H7 (cell line): ENCODE data around the gene RNF182. TPM values are rescaled to one million over a fixed set of nuclear protein-coding genes. Genes with fewer than 3 reads are reported as not detected.
"Not testable (repeated sequence)": the region's sequence is repeated elsewhere in the genome, so short reads cannot be mapped to it uniquely, and the experiment has no call there.

ENCODE experiments used
- DNase-seq: peaks from one replicate; pipeline ENCODE4 v3.0.0; 2012
- H3K27me3 ChIP-seq: 2 replicates; pipeline ENCODE4 v1.6.0; 2011; ENCODE audit warnings: mild to moderate bottlenecking, low read length; ENCODE audit not compliant: control insufficient read depth, insufficient read depth
- H3K36me3 ChIP-seq: replicated peaks from 2 replicates; pipeline ENCODE4 v1.5.1; 2011; ENCODE audit warnings: low read length; ENCODE audit not compliant: control insufficient read depth, insufficient read depth
- H3K4me3 ChIP-seq: 2 replicates; pipeline ENCODE4 v1.5.1; 2011; ENCODE audit warnings: low read depth, mild to moderate bottlenecking, control low read depth, low read length, moderate library complexity; ENCODE audit not compliant: insufficient read depth
- total RNA-seq: library from RNA; depleted of rRNA; stranded (reverse); fragments of >200 nt; shearing (Covaris generic); gene quantifications from 2 replicates; pipeline ENCODE4 v1.2.3, GENCODE V29; 2014; rRNA removed

Gene RNF182
- total RNA-seq, 1 experiment from 2014 or later, result 7.0 TPM

- Histone ChIP-seq H3K4me3 (no peak overlapping the region), H3K36me3 (no peaks in the 10 kb centered on the region), H3K27me3 (no peaks in the 10 kb centered on the region)
- no peak for DNase-seq
These were observed 92.3 kb downstream of the RNF182 start for GRCh38 chr6:14016935-14017625.

GRCh38 chr6:14017626-14018475, 93.1 kb downstream of the RNF182 start:
- Histone ChIP-seq H3K36me3 (no peaks in the 10 kb centered on the region), H3K27me3 (no peaks in the 10 kb centered on the region), H3K4me3 (peak overlapping the region; percentile 22)
- DNase-seq, result peak; percentile 52

GRCh38 chr6:14018559-14018958, 93.8 kb downstream of the RNF182 start:
- not testable (repeated sequence) for H3K36me3 ChIP-seq, DNase-seq, H3K27me3 ChIP-seq, H3K4me3 ChIP-seq

- Histone ChIP-seq H3K36me3 (no peaks in the 10 kb centered on the region), H3K4me3 (no peak overlapping the region), H3K27me3 (no peaks in the 10 kb centered on the region)
- no peak for DNase-seq
These were observed 95.8 kb downstream of the RNF182 start for GRCh38 chr6:14020551-14020950.

- no peaks in the 10 kb centered on the region; the same call in 1 of the 2 replicates for H3K27me3 ChIP-seq
- no peak for DNase-seq
- no peak overlapping the region for H3K4me3 ChIP-seq
- no peaks in the 10 kb centered on the region for H3K36me3 ChIP-seq
These were observed 96.7 kb downstream of the RNF182 start for GRCh38 chr6:14021449-14021848.

- DNase-seq, result no peak
- H3K36me3 ChIP-seq, result no peaks in the 10 kb centered on the region
- H3K4me3 ChIP-seq, result no peak overlapping the region
- no peaks in the 10 kb centered on the region; the same call in 1 of the 2 replicates for H3K27me3 ChIP-seq
These were observed 97.9 kb downstream of the RNF182 start for GRCh38 chr6:14022673-14023072.

GRCh38 chr6:14023855-14024254, 99.1 kb downstream of the RNF182 start:
- Histone ChIP-seq H3K36me3 (no peaks in the 10 kb centered on the region), H3K4me3 (no peak overlapping the region), H3K27me3 (no peaks in the 10 kb centered on the region; the same call in 1 of the 2 replicates)
- DNase-seq, result no peak

- Histone ChIP-seq H3K27me3 (no peaks in the 10 kb centered on the region; the same call in 1 of the 2 replicates), H3K36me3 (no peaks in the 10 kb centered on the region), H3K4me3 (no peak overlapping the region)
- no peak for DNase-seq
These were observed 100.4 kb downstream of the RNF182 start for GRCh38 chr6:14025160-14025559.

- no peak overlapping the region for H3K4me3 ChIP-seq
- DNase-seq, result no peak
- H3K36me3 ChIP-seq, result no peaks in the 10 kb centered on the region
- no peaks in the 10 kb centered on the region; the same call in 1 of the 2 replicates for H3K27me3 ChIP-seq
These were observed 102.2 kb downstream of the RNF182 start for GRCh38 chr6:14026831-14027539.

GRCh38 chr6:14028631-14029030, 103.9 kb downstream of the RNF182 start:
- Histone ChIP-seq H3K27me3 (no peaks in the 10 kb centered on the region; the same call in 1 of the 2 replicates), H3K4me3 (no peak overlapping the region), H3K36me3 (no peaks in the 10 kb centered on the region)
- DNase-seq, result no peak

- Histone ChIP-seq H3K27me3 (no peaks in the 10 kb centered on the region; the same call in 1 of the 2 replicates), H3K36me3 (no peaks in the 10 kb centered on the region), H3K4me3 (no peak overlapping the region)
- DNase-seq, result no peak
These were observed 104.9 kb downstream of the RNF182 start for GRCh38 chr6:14029605-14030004.

Other genes with a start within 250 kb of the RNF182 start
- 23.6 and 30.7 TPM in 2 replicates for gene RANBP9, start 213.1 kb upstream of the RNF182 start, total RNA-seq
- gene MCUR1, start 110.4 kb upstream of the RNF182 start, total RNA-seq, result 16.0 and 21.4 TPM in 2 replicates
- 2.9 and 4.5 TPM in 2 replicates for gene CD83, start 192.8 kb downstream of the RNF182 start, total RNA-seq